ENCODE measurements around the gene RPA3.

DNA sequence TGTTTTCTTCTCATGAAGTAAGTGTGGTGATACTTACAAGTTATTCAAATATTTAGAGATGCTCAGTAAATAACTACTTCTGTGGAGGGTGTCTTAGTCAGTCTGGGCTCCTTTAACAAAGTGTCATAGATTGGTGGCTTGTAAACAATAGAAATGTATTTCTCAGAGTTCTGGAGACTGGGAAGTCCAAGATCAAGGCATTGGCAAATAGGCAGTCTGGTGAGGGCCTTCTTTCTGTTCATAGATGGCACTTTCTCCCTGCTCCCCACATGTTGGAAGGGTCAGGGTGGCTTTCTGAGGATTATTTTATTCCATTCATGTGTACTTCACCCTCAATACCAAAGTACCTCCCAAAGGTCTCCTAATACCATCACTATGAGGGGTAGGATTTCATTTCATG, 18.4 kb downstream of the RPA3 start:
- TF ChIP-seq, protein P1, sequence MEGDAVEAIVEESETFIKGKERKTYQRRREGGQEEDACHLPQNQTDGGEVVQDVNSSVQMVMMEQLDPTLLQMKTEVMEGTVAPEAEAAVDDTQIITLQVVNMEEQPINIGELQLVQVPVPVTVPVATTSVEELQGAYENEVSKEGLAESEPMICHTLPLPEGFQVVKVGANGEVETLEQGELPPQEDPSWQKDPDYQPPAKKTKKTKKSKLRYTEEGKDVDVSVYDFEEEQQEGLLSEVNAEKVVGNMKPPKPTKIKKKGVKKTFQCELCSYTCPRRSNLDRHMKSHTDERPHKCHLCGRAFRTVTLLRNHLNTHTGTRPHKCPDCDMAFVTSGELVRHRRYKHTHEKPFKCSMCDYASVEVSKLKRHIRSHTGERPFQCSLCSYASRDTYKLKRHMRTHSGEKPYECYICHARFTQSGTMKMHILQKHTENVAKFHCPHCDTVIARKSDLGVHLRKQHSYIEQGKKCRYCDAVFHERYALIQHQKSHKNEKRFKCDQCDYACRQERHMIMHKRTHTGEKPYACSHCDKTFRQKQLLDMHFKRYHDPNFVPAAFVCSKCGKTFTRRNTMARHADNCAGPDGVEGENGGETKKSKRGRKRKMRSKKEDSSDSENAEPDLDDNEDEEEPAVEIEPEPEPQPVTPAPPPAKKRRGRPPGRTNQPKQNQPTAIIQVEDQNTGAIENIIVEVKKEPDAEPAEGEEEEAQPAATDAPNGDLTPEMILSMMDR (IDR thresholded peaks at IDR 0.05), result no peak
- no peak for TF ChIP-seq POLR2A (IDR thresholded peaks at IDR 0.05)
